GM18519 (cell line): ENCODE data around the gene AEN.

Source experiments
- ATAC-seq: cut with Tn5 transposase; IDR thresholded peaks from one replicate; pipeline ENCODE4 v1.9.1; 2021; ENCODE audit warnings: mild to moderate bottlenecking, moderate library complexity; ENCODE audit not compliant: unreplicated experiment, low FRiP score

AEN gene

GRCh38 chr15:88661761-88662556, 40.8 kb downstream of the AEN start:
- no peak for ATAC-seq

GRCh38 chr15:88663141-88663621, 42.0 kb downstream of the AEN start:
- ATAC-seq = no peak

- no peak for ATAC-seq
These were observed 43.1 kb downstream of the AEN start for GRCh38 chr15:88664151-88664778.

- ATAC-seq = no peak
These were observed 53.5 kb downstream of the AEN start for GRCh38 chr15:88674661-88675060.

- no peak for ATAC-seq
These were observed 57.6 kb downstream of the AEN start for GRCh38 chr15:88678755-88679154.

GRCh38 chr15:88680241-88681001, 59.3 kb downstream of the AEN start:
- ATAC-seq = no peak

- no peak for ATAC-seq
These were observed 60.6 kb downstream of the AEN start for GRCh38 chr15:88681610-88682221.
